Fibroblast of gingiva (primary cell): ENCODE data around the gene SLC1A5.
"Not testable (repeated sequence)": the region's sequence is repeated elsewhere in the genome, so short reads cannot be mapped to it uniquely, and the experiment has no call there.

Experiments
- DNase-seq: peaks from one replicate; pipeline ENCODE4 v3.0.0-alpha.2; 2011; ENCODE audit warnings: low read depth

The SLC1A5 gene

GRCh38 chr19:46768746-46769145 lies 19.6 kb downstream of the SLC1A5 start:
- not testable (repeated sequence) for DNase-seq

GRCh38 chr19:46766569-46767317 lies 21.7 kb downstream of the SLC1A5 start:
- DNase-seq: peak; percentile 22

- DNase-seq: no peak
Observed at GRCh38 chr19:46764817-46765291, 23.5 kb downstream of the SLC1A5 start.

GRCh38 chr19:46762245-46762890 lies 26.0 kb downstream of the SLC1A5 start:
- DNase-seq: peak; percentile 27

GRCh38 chr19:46761418-46761831 lies 27.0 kb downstream of the SLC1A5 start:
- peak; percentile 95 for DNase-seq

GRCh38 chr19:46760897-46761296 lies 27.5 kb downstream of the SLC1A5 start:
- DNase-seq: peak; percentile 86

- DNase-seq: no peak
Observed at GRCh38 chr19:46760363-46760762, 28.0 kb downstream of the SLC1A5 start.

GRCh38 chr19:46759817-46760333 lies 28.5 kb downstream of the SLC1A5 start:
- peak; percentile 100 for DNase-seq

GRCh38 chr19:46759206-46759605 lies 29.2 kb downstream of the SLC1A5 start:
- no peak for DNase-seq

- DNase-seq: no peak
Observed at GRCh38 chr19:46756544-46756888, 31.9 kb downstream of the SLC1A5 start.

GRCh38 chr19:46755853-46756543 lies 32.4 kb downstream of the SLC1A5 start:
- no peak for DNase-seq

- peak; percentile 79 for DNase-seq
Observed at GRCh38 chr19:46755077-46755852, 33.1 kb downstream of the SLC1A5 start.

- no peak for DNase-seq
Observed at GRCh38 chr19:46753420-46754155, 34.8 kb downstream of the SLC1A5 start.

- DNase-seq: peak; percentile 28
Observed at GRCh38 chr19:46748325-46749109, 39.9 kb downstream of the SLC1A5 start.

- peak; percentile 45 for DNase-seq
Observed at GRCh38 chr19:46746281-46747057, 41.9 kb downstream of the SLC1A5 start, which contains the start of gene STRN4. Gene STRN4, minus strand, starts transcription at chr19:46746450. Its CDS starts 20 bp downstream, at chr19:46746430.

GRCh38 chr19:46745521-46746280 lies 42.7 kb downstream of the SLC1A5 start, which contains the start of gene FKRP:
Gene FKRP, plus strand, starts transcription at chr19:46746057. Its CDS starts 9,394 bp downstream, at chr19:46755451.
- no peak for DNase-seq

- no peak for DNase-seq
Observed at GRCh38 chr19:46745030-46745429, 43.4 kb downstream of the SLC1A5 start.

GRCh38 chr19:46744005-46744691 lies 44.2 kb downstream of the SLC1A5 start:
- DNase-seq: no peak
